ENCODE measurements around the gene FXYD6. TPM values are rescaled to one million over a fixed set of nuclear protein-coding genes. Genes with fewer than 3 reads are reported as not detected.

Gene FXYD6
- total and polyA plus RNA-seq, 2 of the 8 experiments (the other 6 are each of a cell fraction or from before 2014, with no cell fraction given) = 44.6 to 117 TPM

DNA sequence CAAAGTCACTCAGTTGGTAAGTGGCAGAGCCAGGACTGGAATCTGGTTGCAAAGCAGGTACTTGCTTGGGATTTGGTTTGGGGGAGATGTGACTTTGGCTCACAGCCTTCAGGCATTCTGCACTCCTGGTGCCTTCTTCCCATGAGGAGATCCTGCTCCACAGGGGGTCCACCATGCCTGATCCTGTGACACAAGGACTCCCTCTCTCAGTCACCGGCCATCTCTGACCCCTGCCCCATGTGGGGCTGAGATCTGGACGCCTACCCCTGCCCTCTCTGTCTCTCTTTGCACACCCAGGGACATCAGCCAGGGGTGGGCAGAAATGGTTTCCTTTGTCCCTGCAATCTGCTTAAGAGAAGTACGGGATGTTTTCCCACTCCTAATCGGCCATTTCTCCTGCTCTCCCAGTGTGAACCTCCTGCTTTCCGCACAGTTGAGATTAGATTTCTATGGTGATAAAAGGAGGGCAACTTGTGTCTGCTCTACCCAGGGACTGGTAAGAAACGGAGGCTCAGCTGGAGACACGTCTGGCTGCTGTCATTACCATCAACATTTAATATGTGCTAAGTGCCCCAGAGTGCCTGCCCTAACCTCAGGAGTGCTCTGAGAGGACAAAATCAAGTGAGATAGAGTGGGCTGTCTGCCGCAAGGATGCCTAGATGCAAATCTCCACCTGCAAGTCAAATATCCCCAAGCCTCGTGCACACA is 11.1 kb upstream of the FXYD6 start:
- POLR2A ChIA-PET (ENCODE audit: partially characterized antibody) = no interaction called here
- FAIRE-seq = no peak

More for the DNA sequence above, 11.1 kb upstream of the FXYD6 start:
- Histone ChIP-seq H3K27ac (ENCODE audit: low read depth, low read length) (no peak overlapping the region), H2AK5ac (ENCODE audit: low read depth, low read length) (no peak overlapping the region), H3K23ac (ENCODE audit: insufficient read length) (no peak overlapping the region), H2BK120ac (replicated peaks; ENCODE audit: low read depth, low read length) (no peak overlapping the region), H4K5ac (ENCODE audit: insufficient read length, low read depth, low read length) (no peak overlapping the region), H3K36me3 (ENCODE audit: control insufficient read depth in 2 of 4, insufficient read depth in 4 of 4, low read length in 3 of 4) (no peaks in the 10 kb centered on the region), H4K8ac (ENCODE audit: extremely low read depth, insufficient read depth, low read length) (no peak overlapping the region; the same call in 1 of the 2 replicates), H2BK15ac (ENCODE audit: low read length) (no peak overlapping the region), H3K9ac (replicated peaks in 1 of 4; ENCODE audit: extremely low read depth in 1 of 4, low read depth in 3 of 4, low read length in 3 of 4) (no peak overlapping the region), H3K4me2 (ENCODE audit: insufficient read depth in 1 of 2, low read depth in 2 of 2, low read length in 2 of 2) (no peak overlapping the region), H2BK12ac (ENCODE audit: low read depth, low read length) (no peak overlapping the region), H3K23me2 (ENCODE audit: low read depth, low read length) (no peaks in the 10 kb centered on the region; the same call in 1 of the 2 replicates), H3K27me3 (replicated peaks in 1 of 4; ENCODE audit: control insufficient read depth in 3 of 4, extremely low read depth in 1 of 4, insufficient read depth in 3 of 4, low read length in 3 of 4) (no peaks in the 10 kb centered on the region; a peak in 1 of 7 replicates), H3K14ac (ENCODE audit: insufficient read length) (no peak overlapping the region), H2BK20ac (ENCODE audit: low read length) (no peak overlapping the region), H4K91ac (replicated peaks; ENCODE audit: insufficient read length, low read length) (no peak overlapping the region), H3K79me2 (ENCODE audit: control insufficient read depth in 1 of 2, insufficient read depth in 2 of 2, low read length in 2 of 2) (no peaks in the 10 kb centered on the region), H3K18ac (ENCODE audit: extremely low read depth, low read length) (no peak overlapping the region), H2BK5ac (ENCODE audit: low read depth, low read length) (no peak overlapping the region), H2AFZ (ENCODE audit: low read length) (0 out of 2 replicates have a peak overlapping the region, but pooled peaks have one; percentile 16), H3K4me3 (ENCODE audit: extremely low read depth in 1 of 4, insufficient read depth in 2 of 4, low read depth in 3 of 4, low read length in 4 of 4) (no peak overlapping the region), H3K9me3 (ENCODE audit: insufficient read depth in 2 of 2, low read depth in 1 of 2, low read length in 1 of 2) (no peaks in the 10 kb centered on the region), H3K56ac (replicated peaks; ENCODE audit: insufficient read length, low read depth, low read length) (no peak overlapping the region), H3K79me1 (ENCODE audit: low read depth, low read length) (no peaks in the 10 kb centered on the region), H3K4me1 (replicated peaks in 1 of 4; ENCODE audit: control insufficient read depth in 3 of 4, insufficient read depth in 4 of 4, low read length in 3 of 4) (peaks cover 0 to 10% (median under 1%) of the 10 kb centered on the region in 4 experiments; a peak in 3 of 7 replicates), H3K4ac (replicated peaks; ENCODE audit: insufficient read length, low read depth, low read length) (no peak overlapping the region), H4K20me1 (replicated peaks in 1 of 2; ENCODE audit: control insufficient read depth in 1 of 2, insufficient read depth in 2 of 2, low read length in 2 of 2) (no peaks in the 10 kb centered on the region)
- WGBS, 2 experiments (ENCODE audit: extremely low coverage in 1 of 2, insufficient coverage in 1 of 2, insufficient read length in 1 of 2, insufficient replicate concordance in 2 of 2, low coverage in 1 of 2, low lambda C conversion rate in 2 of 2, missing lambda C conversion rate in 1 of 2) = 88% methylated on average over 9 of the region's 9 CpGs; no CpG with 5 or more reads in 1 of the 2 experiments
- CTCF ChIA-PET (ENCODE audit: partially characterized antibody) = interaction anchor here (1.2 kb wide), 1 partner anchor 17 kb away, joined by 3 read pairs; no protein-coding TSS in a partner anchor
- DNase-seq (ENCODE audit: low read depth in 1 of 2, low spot score in 2 of 2) = peak in 1 of 2 experiments; percentile 45
